Measurements from ENCODE around the gene RFTN1. TPM values are rescaled to one million over a fixed set of nuclear protein-coding genes. Genes with fewer than 3 reads are reported as not detected.
A peak's percentile ranks its signal among the peaks of the same experiment; 100 is the strongest.

Gene RFTN1
- total RNA-seq, 1 donor from 2014 or later = 41.8 TPM

GRCh38 chr3:16402451-16402850 lies 111.0 kb downstream of the RFTN1 start:
- no peaks in the 10 kb centered on the region for H3K9me3 Mint-ChIP-seq (ENCODE audit: unreplicated experiment)
- no peak overlapping the region for H3K27ac Mint-ChIP-seq (ENCODE audit: unreplicated experiment)
- H3K36me3 Mint-ChIP-seq (ENCODE audit: low read depth, unreplicated experiment) = peaks cover 9% of the 10 kb centered on the region
- peaks cover 1% of the 10 kb centered on the region for H3K27me3 Mint-ChIP-seq (ENCODE audit: unreplicated experiment)
- no peak for TF ChIP-seq CTCF (IDR thresholded peaks at IDR 0.05; ENCODE audit: unreplicated experiment)
- no peak overlapping the region for H3K4me3 Mint-ChIP-seq (ENCODE audit: unreplicated experiment)
- H3K4me1 Mint-ChIP-seq (ENCODE audit: unreplicated experiment) = peaks cover 15% of the 10 kb centered on the region
- no peak for DNase-seq (ENCODE audit: low spot score)

GRCh38 chr3:16401273-16401672 lies 112.2 kb downstream of the RFTN1 start:
- H3K27me3 Mint-ChIP-seq (ENCODE audit: unreplicated experiment) = peaks cover 1% of the 10 kb centered on the region
- DNase-seq (ENCODE audit: low spot score) = no peak
- peaks cover 15% of the 10 kb centered on the region for H3K4me1 Mint-ChIP-seq (ENCODE audit: unreplicated experiment)
- no peak overlapping the region for H3K27ac Mint-ChIP-seq (ENCODE audit: unreplicated experiment)
- no peak overlapping the region for H3K4me3 Mint-ChIP-seq (ENCODE audit: unreplicated experiment)
- peaks cover 9% of the 10 kb centered on the region for H3K36me3 Mint-ChIP-seq (ENCODE audit: low read depth, unreplicated experiment)
- no peak for TF ChIP-seq CTCF (IDR thresholded peaks at IDR 0.05; ENCODE audit: unreplicated experiment)
- H3K9me3 Mint-ChIP-seq (ENCODE audit: unreplicated experiment) = no peaks in the 10 kb centered on the region

DNA sequence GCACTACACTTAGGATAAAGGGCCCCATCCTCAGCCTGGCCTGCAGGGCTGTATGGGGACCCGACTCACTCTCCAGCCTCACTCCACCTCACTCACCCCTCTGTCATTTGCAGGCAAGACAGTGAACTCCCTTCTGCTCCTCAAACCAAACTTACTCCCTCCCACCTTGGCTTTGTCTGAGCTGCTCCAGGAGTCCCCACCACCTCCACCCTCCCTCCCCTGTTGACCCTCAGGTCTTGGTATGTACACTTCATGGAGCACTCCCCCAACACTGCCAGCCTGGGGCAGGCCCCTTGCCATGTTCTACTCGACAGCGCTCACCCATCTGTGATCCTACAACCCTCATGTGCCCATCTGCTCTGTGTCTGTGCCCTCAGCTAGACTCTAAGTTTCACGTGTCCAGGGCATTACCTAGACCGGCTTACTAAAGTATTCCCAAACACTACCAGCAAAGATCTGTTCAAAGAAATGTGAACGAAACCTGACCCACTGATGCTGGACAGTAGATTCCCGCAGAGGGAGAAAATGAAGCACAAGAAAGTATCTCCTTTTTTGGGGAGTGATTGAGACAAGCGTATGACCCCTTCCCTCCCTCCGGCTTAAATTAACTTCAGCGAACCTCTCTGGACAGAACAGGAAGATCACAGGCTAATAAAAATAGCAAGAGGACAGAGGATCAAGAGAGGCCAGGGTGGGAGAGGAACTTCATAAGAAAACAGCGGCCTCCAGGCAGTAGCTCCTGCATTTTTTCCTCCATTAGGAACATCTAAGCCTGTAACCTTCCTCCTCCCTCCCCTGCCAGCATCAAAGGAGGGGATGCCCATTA lies 113.2 kb downstream of the RFTN1 start:
- Mint-ChIP-seq H3K4me1 (ENCODE audit: unreplicated experiment) (peaks cover 15% of the 10 kb centered on the region), H3K36me3 (ENCODE audit: low read depth, unreplicated experiment) (peaks cover 9% of the 10 kb centered on the region), H3K27me3 (ENCODE audit: unreplicated experiment) (peaks cover 1% of the 10 kb centered on the region), H3K4me3 (ENCODE audit: unreplicated experiment) (no peak overlapping the region), H3K27ac (ENCODE audit: unreplicated experiment) (peak overlapping the region; percentile 3), H3K9me3 (ENCODE audit: unreplicated experiment) (no peaks in the 10 kb centered on the region)
- DNase-seq (ENCODE audit: low spot score) = no peak
- no peak for TF ChIP-seq CTCF (IDR thresholded peaks at IDR 0.05; ENCODE audit: unreplicated experiment)

DNA sequence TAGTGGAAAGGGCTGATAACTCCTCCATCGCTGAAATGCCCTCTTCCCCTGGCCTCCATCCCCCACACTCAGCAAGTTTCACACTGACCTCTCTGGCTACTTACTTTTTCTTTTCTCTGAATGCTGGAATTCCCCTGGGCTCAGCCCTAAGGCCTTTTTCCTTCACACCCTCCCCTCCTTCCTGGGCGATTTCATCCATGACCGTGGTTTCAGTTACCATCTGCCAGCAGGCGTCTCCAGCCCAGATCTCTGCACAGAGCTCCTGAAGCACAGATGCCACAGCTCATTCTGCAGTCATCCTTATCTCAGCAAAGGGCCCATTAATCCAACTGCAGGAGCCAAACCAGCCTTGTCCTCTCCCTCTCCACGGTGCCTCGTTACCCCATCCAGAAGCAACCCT lies 114.0 kb downstream of the RFTN1 start:
- peaks cover 9% of the 10 kb centered on the region for H3K36me3 Mint-ChIP-seq (ENCODE audit: low read depth, unreplicated experiment)
- TF ChIP-seq CTCF (IDR thresholded peaks at IDR 0.05; ENCODE audit: unreplicated experiment) = no peak
- peaks cover 12% of the 10 kb centered on the region for H3K4me1 Mint-ChIP-seq (ENCODE audit: unreplicated experiment)
- H3K27ac Mint-ChIP-seq (ENCODE audit: unreplicated experiment) = peak overlapping the region; percentile 54
- no peak for DNase-seq (ENCODE audit: low spot score)
- H3K4me3 Mint-ChIP-seq (ENCODE audit: unreplicated experiment) = no peak overlapping the region
- H3K27me3 Mint-ChIP-seq (ENCODE audit: unreplicated experiment) = peaks cover 1% of the 10 kb centered on the region
- H3K9me3 Mint-ChIP-seq (ENCODE audit: unreplicated experiment) = no peaks in the 10 kb centered on the region

DNA sequence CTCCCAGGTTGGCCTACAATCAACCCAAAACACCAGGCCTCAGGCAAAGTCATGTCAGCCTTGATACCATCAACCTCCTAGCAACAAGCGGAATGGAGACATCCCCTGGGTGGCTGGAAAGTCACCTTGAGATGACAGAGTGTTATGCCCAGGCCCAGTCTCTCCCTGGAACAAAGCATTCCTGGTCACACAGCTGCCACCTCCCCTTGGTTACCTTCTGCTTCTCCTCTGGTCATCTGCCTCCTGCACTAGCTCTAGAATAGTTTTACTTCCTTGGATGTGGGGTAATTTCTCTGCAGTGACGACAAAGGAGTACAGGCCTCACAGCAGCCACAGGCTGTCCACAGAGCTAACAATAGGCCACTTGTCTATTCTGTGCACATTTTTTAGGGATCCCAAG lies 114.9 kb downstream of the RFTN1 start:
- Mint-ChIP-seq H3K9me3 (ENCODE audit: unreplicated experiment) (no peaks in the 10 kb centered on the region), H3K4me3 (ENCODE audit: unreplicated experiment) (no peak overlapping the region), H3K27ac (ENCODE audit: unreplicated experiment) (no peak overlapping the region), H3K27me3 (ENCODE audit: unreplicated experiment) (peaks cover 1% of the 10 kb centered on the region), H3K36me3 (ENCODE audit: low read depth, unreplicated experiment) (peaks cover 9% of the 10 kb centered on the region), H3K4me1 (ENCODE audit: unreplicated experiment) (peaks cover 10% of the 10 kb centered on the region)
- no peak for DNase-seq (ENCODE audit: low spot score)
- TF ChIP-seq CTCF (IDR thresholded peaks at IDR 0.05; ENCODE audit: unreplicated experiment) = no peak
